SIG-M5 (cell line): Measurements from ENCODE around the gene UTF1.

Experiments used
- DNase-seq: peaks from one replicate; lab custom pipeline; 2025; lab: John Stamatoyannopoulos, UW

Gene UTF1

GRCh38 chr10:133247681-133248333 is 17.8 kb downstream of the UTF1 start:
- no peak for DNase-seq

- no peak for DNase-seq
Observed at GRCh38 chr10:133248334-133248715, 18.3 kb downstream of the UTF1 start.

GRCh38 chr10:133249094-133249780 is 19.2 kb downstream of the UTF1 start:
- no peak for DNase-seq

GRCh38 chr10:133249975-133250754 is 20.1 kb downstream of the UTF1 start:
- no peak for DNase-seq

GRCh38 chr10:133251388-133252222 is 21.6 kb downstream of the UTF1 start:
- DNase-seq: no peak

GRCh38 chr10:133252223-133252552 is 22.2 kb downstream of the UTF1 start:
- no peak for DNase-seq

- peak; percentile 58 for DNase-seq
Observed at GRCh38 chr10:133253361-133253955, 23.4 kb downstream of the UTF1 start.

GRCh38 chr10:133254421-133255120 is 24.6 kb downstream of the UTF1 start:
- DNase-seq: no peak

- DNase-seq: no peak
Observed at GRCh38 chr10:133255323-133255722, 25.3 kb downstream of the UTF1 start.

GRCh38 chr10:133257489-133258065 is 27.6 kb downstream of the UTF1 start:
- DNase-seq: no peak

GRCh38 chr10:133258066-133258817 is 28.2 kb downstream of the UTF1 start:
- no peak for DNase-seq

- DNase-seq: peak; percentile 77
Observed at GRCh38 chr10:133258818-133259601, 29.0 kb downstream of the UTF1 start.

- DNase-seq: no peak
Observed at GRCh38 chr10:133259602-133259989, 29.6 kb downstream of the UTF1 start.

GRCh38 chr10:133260895-133261725 is 31.1 kb downstream of the UTF1 start:
- DNase-seq: no peak

GRCh38 chr10:133261726-133262325 is 31.8 kb downstream of the UTF1 start:
- no peak for DNase-seq

GRCh38 chr10:133262696-133263095 is 32.7 kb downstream of the UTF1 start:
- no peak for DNase-seq

GRCh38 chr10:133263674-133264073 is 33.7 kb downstream of the UTF1 start:
- no peak for DNase-seq

- DNase-seq: no peak
Observed at GRCh38 chr10:133264461-133264860, 34.4 kb downstream of the UTF1 start.
